ELF-1 (cell line): ENCODE data around the gene ASAP2.

Source experiments
- DNase-seq: peaks from one replicate; pipeline ENCODE4 v3.0.0-alpha.2; 2016; ENCODE audit warnings: low read depth, low spot score

ASAP2 gene

GRCh38 chr2:9205963-9206948 lies at the start of gene ASAP2:
Gene ASAP2 (plus strand): TSS chr2:9206812. CDS start chr2:9207105, 293 bp downstream.
- peak; percentile 64 for DNase-seq

- no peak for DNase-seq
These were observed 47.5 kb upstream of the ASAP2 start for GRCh38 chr2:9158786-9159779.

- DNase-seq = peak; percentile 57
These were observed 45.9 kb upstream of the ASAP2 start for GRCh38 chr2:9160732-9161131.

GRCh38 chr2:9162841-9163240 lies 43.8 kb upstream of the ASAP2 start:
- no peak for DNase-seq

- peak; percentile 55 for DNase-seq
These were observed 43.1 kb upstream of the ASAP2 start for GRCh38 chr2:9163306-9164111.

GRCh38 chr2:9164112-9164608 lies 42.5 kb upstream of the ASAP2 start:
- no peak for DNase-seq

GRCh38 chr2:9165625-9166024 lies 41.0 kb upstream of the ASAP2 start:
- peak; percentile 20 for DNase-seq

- peak; percentile 14 for DNase-seq
These were observed 39.8 kb upstream of the ASAP2 start for GRCh38 chr2:9166579-9167377.

GRCh38 chr2:9167718-9168657 lies 38.6 kb upstream of the ASAP2 start:
- peak; percentile 76 for DNase-seq

GRCh38 chr2:9168821-9169221 lies 37.8 kb upstream of the ASAP2 start:
- DNase-seq = peak; percentile 82

GRCh38 chr2:9169349-9170107 lies 37.1 kb upstream of the ASAP2 start:
- peak; percentile 30 for DNase-seq

GRCh38 chr2:9170458-9171130 lies 36.0 kb upstream of the ASAP2 start:
- peak; percentile 81 for DNase-seq

GRCh38 chr2:9174771-9175437 lies 31.7 kb upstream of the ASAP2 start:
- peak; percentile 44 for DNase-seq

- peak; percentile 81 for DNase-seq
These were observed 28.3 kb upstream of the ASAP2 start for GRCh38 chr2:9178110-9178903.

- no peak for DNase-seq
These were observed 27.6 kb upstream of the ASAP2 start for GRCh38 chr2:9178904-9179571.
